NCI-H226 (cell line): Measurements from ENCODE around the gene ZNF429.
"Not testable (repeated sequence)": the region's sequence is repeated elsewhere in the genome, so short reads cannot be mapped to it uniquely, and the experiment has no call there.

Experiments used
- DNase-seq: peaks from one replicate; pipeline ENCODE4 v3.0.0-alpha.2; 2015

The ZNF429 gene

DNA sequence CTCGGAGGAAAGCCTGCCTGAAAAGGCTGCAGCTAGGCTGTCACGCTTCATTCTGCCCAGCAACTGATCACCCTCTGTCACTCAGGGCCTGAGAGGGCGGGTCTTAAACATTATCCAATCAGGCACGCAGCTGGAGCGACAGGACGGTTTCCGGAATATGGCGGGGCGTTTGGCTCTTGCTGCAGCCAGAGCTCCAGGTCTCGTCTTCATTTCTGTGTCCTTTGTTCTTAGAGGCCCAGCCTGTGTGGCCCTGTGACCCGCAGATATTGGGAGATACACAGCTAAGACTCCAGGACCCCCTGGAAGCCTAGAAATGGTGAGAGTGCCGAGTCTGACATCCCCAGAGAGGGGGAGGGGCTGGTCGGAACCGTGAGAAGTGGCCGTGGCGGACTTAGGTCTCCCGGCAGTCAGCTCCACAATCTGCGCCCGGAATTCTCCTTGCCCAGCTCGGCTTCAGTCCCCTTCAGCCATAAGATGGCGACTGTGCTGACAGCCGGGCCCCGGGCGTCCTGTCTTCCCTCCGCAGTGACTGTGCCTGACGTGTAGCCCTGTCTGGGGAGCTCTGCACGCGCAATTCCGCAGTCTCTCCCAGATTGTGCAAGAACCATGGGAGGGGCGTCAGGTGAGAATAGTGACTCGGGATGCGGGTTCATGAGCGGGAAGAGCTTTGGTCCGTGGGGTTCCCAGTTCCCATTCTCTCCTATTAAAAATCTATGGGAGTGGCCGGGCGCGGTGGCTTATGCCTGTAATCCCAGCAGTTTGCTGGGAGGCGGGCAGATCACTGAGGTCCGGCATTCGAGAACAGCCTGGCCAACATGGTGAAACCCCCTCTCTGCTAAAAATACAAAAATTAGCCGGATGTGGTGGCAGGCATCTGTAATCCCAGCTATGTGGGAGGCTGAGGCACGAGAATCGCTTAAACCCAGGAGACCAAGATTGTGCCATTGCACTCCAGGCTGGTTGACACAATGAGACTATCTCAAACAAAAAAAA is at the start of gene ZNF429:
ZNF429 (plus strand) TSS at position 144 of the 993 bp plus-strand sequence; CDS start at position 314, 170 bp downstream.
- DNase-seq, result peak; percentile 75

DNA sequence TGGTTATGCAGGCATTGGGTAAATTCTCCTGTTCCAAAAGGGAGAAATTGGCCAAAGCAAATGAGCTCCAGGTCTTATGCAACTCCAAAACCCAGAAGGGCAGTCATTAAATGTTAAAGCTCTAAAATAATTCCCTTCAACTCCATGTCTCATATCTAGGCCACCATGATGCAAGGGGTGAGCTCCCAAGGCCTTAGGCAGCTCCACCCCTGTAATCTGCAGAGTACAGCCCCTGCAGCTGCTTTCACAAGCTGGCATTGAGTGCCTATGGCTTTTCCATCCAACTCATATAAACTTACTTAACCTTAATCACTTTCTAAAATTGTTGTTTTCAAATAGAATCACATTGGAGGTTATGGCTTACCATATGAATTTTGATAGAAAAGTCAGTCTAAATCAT is 44.7 kb upstream of the ZNF429 start:
- no peak for DNase-seq

DNA sequence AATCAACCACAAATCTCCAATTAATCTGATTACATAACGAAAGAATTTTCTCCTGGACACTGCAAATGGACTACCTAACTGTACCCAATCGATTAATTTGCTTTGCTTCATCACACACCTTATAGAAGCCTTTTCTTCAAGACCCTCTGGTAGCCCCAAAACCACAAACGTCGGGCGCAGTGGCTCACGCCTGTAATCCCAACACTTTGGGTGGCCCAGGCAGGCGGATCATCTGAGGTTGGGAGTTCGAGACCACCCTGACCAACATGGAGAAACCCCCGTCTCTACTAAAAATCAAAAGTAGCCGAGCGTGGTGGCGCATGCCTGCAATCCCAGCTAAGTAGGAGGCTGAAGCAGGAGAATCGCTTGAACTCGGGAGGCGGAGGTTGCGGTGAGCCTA is 42.9 kb upstream of the ZNF429 start:
- no peak for DNase-seq

DNA sequence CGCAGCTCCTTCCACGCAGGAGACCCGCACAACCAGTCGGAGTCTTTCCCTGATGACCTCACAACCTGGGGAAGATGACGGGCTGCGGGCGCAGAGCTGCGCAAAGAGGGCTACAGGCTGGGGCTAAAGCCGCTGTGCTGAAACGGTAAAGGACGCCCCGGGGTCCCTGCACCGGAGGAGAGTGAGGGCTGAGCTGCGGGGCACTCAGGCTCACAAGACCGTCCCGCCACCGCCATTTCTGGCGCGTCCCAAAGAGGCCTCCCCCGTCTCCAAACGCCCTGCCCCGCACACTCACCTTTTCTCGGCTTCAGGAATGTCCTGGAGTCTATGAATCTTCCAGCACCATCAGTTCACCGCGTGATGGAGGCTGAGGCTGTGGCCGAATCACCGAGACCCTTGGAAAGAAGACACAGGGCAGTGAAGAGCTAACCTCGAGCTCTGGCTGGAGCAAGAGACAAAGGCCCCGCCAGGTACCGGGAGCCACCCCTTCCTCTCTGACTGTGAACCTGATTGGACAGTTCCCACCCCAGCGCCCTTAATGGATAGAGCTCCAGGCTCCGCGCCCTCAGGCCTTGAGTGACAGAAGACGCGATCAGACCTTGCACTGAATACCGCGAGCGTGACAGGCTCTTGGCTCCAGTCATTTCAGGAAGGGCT is 41.8 kb upstream of the ZNF429 start:
- no peak for DNase-seq

DNA sequence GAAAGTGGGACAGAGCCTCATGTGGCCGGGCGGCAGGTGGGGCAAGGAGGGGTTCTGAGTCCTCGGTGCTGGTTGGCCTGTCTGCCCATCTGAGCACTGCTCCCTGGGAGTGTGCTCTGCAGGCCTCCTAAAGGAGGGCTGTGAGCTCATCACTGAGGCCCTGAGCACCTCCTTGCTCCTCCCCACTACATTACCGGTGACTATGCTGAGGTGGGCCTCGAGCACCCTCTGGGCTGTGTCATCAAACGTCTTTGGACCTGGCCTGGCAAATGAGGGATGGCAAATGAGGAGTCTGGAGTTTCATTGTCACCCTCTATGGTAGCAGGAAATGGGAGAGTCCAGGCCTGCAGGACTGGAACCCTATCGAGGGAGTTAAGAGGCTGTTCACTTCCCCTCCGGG is 38.8 kb upstream of the ZNF429 start:
- no peak for DNase-seq

DNA sequence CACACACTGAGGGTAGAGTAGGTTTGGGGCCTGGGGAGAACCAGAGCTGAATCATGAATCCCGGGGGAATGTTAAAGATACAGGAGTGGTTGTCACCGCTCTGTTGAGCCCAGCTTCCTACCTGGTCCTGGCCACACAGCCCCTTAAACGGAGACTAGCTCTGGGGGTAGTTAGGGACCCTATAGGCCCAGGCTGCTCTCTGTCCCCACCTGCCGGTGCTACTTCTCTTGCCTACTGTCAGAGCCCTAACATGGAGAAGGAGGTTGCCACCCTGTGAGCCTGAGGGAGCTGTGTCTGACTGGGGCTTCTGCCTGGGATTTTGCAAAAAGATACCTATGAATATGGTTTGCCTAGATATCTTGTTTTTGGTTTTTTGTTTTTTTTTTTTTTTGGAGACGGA is 36.6 kb upstream of the ZNF429 start:
- DNase-seq, result no peak

DNA sequence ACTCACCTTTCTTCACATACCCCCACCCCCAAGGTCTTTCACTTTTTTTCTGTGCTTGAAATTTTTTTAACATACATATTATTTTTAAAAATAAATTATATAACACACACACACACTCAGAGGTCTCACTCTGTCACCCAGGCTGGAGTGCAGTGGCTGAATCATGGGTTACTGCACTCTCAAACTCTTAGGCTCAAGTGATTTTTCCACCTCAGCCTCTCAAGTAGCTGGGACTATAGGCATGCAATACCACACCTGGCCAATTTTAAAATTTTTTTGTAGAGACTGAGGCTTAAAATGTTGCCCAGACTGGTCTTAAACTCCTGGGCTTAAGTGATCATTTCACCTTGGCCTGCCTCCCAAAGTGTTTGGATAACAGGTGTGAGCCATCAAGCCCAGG is 32.9 kb upstream of the ZNF429 start:
- no peak for DNase-seq

DNA sequence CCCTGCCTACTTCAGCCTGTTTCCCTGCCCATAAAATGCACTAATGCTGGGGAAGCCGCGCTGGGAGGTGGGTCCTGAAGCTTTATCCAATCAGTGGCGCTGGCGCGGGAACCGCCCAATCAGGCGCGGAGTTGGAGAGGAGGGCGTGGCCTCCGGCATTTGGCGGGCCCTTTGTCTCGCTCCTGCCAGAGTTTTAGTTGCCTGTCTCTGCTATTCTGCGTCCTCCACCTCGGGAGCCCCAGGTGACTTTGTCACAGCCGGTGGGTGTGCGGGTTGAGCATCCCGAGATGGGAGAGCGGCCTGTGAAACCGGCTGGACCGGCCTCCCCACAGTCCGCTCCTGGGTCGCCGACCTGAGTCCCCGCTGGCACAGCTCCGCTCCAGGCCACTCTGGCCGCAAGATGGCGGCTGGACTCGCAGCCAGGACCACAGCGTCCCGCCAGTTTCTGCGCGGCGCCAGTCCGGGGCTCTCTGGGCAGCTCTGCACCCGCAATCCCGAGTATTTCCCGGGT is 30.7 kb upstream of the ZNF429 start:
- no peak for DNase-seq

DNA sequence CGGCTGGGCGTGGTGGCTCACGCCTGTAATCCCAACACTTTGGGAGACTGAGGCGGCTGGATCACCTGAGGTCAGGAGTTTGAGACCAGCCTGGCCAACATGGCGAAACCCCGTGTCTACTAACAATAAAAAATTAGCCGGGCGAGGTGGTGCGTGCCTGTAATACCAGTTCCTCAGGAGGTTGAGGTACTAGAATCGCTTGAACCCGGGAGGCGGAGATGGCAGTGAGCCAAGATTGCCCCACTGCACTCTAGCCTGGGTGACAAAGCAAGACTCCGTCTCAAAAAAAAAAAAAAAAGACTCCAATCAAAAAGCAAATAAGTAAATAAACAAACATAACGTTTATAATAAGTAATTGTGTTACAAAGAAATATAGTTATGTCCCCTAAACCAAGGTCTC is 23.0 kb upstream of the ZNF429 start:
- not testable (repeated sequence) for DNase-seq

DNA sequence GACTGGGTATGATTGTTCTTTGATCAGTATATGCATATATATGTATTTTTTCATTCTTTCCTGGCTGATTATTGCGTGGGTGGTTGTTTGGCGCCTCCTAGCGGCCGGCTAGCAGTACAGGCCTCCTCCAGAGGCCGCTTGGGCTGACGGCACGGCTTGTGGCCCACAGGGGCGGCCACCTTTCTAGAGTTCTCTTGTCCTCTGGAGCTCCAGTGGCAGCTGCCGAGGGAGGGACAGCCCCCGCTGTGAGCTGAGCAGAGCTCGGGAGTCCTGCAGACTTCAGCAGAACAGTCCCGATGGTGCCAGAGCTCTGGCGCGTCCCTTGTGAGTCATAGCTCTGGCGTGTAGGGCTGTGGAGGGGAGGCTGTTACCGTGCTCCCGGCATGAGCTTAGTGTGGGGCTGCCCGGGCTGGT is 22.5 kb upstream of the ZNF429 start:
- no peak for DNase-seq

DNA sequence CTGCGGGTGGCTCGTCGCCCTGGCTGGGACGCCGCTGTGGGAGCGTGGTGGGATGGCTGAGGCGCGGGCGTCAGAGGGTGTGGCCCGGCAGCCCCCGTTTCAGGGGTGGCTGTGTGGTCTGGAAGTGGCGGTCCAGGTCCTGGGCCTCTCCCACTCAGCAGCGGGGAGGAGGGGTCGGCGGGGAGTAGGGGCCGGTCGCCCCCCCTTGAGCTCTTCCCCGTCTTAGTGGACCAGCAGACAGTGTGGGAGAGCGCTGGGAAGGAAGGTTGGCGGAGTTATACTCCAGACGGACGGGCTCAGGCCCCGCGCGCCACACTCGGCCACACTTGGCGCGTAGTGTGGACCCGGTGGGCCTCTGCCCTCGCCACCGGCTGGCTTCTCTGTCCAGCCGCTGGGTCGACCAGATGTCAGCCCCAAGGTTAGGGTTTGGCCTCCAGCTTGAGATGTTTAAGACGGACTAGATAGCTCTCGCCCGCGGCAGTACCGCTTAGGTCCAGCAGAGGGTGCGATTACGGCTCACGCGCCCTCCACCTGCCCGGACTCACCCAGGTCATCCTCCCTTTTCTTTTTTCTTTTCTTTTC is 21.7 kb upstream of the ZNF429 start:
- no peak for DNase-seq

DNA sequence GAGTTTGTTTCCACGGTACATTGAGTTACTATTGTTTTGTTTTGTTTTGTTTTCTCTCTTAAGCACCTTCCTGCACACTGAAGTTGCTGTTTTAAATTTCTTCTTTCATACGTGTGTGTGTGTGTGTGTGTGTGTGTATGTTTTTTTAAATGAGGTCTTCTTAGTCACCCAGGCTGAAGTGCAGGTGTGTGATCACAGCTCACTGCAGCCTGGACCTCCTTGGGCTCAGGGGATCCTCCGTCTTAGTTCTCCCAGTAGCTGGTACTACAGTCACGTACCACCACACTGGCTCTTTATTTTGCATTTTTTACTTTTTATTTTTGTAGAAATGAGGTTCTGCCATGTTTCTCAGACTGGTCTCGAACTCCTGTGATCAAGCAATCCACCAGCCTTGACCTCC is 20.8 kb upstream of the ZNF429 start:
- DNase-seq, result no peak

DNA sequence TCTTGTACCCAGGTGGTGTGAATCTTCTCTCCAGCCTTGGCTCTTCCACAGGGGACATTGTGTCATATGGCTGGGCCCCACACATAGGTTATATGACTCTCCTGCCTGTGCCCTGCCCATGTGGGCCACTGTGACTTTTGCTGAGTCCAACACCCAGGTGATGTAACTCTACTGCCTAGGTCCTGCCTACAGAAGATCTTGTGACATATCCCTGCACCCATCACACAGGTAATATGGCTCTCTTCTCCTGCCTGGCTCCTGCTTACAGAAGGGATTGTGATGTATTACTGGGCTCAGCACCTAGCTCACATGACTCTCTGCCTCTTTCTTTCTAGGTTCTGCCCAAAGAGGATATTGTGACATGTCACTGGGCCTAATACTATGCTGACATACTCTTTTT is 19.5 kb upstream of the ZNF429 start:
- DNase-seq, result no peak

DNA sequence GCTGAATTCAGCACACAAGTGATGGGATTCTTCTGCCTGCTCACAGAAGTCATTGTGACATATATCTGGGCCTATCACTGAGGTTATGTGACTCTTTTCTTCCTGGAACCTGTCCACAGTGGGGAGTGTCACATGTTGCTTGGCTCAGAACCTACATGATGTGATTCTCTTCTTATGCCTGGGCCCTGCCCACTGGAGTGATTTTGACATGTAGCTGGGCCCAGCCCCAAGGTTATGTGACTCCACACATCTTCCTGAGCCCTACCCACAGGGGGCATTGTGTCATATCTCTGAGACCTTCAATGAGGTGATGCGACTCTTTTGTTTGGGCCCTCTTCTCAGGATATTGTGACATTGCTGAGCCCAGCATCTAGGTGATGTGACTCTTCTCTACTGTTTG is 17.4 kb upstream of the ZNF429 start:
- DNase-seq, result no peak

DNA sequence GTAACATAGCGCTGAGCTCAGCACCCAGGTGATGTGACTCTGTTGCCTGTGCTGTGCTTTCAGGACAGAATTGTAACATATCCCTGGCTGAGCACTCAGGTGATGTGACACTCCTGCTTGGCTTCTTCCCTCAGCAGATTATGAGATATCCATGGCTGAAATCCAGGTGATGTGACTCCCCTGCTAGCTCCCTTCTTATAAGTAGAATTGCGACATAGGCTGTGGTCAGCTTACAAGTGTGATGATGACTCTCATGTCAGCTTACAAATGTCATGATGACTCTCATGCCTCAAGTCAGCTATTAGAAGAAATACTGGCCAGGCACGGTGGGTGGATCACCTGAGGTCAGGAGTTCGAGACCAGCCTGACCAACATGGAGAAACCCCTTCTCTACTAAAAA is 14.3 kb upstream of the ZNF429 start:
- DNase-seq, result no peak

DNA sequence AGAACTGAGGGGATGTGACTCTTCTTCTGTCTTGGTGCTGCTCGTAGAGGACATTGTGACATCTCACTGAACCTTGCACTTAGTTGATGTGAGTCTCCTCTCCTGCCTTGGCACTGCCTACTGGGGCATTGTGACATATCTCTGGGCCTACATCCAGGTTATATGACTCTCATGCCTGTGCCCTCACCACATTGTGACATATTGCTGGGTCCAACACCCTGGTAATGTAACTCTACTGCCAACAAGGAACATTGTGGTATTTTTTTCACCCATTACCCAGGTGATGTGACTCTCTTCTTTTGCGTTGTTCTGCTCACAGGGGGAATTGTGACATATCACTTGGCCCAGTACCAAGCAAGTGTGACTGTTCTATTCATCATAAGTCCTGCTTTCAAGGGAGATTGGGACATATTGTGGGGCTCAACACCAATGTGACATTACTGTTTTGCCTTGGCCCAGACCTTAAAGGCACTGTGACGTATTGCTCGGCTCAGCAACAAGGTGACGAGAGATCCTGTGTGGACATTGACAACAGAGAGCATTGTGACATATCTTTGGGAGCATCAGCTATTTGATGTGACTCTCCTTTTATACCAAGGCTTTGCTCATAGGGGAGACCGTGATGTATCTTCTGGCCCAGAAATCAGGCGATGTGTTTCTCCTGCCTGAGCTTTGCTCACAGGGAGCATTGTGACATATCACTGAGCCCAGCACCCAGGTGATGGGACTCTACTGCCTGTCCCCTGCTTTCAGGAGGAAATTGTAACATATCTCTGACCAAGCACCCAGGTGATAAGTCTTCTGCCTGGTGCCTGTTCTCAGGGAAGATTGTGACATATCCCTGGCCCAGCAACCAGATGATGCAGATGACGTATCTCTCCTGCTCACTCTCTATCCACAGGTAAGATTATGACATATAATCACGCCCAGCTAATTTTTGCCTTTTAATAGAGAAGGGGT is 12.2 kb upstream of the ZNF429 start:
- no peak for DNase-seq

DNA sequence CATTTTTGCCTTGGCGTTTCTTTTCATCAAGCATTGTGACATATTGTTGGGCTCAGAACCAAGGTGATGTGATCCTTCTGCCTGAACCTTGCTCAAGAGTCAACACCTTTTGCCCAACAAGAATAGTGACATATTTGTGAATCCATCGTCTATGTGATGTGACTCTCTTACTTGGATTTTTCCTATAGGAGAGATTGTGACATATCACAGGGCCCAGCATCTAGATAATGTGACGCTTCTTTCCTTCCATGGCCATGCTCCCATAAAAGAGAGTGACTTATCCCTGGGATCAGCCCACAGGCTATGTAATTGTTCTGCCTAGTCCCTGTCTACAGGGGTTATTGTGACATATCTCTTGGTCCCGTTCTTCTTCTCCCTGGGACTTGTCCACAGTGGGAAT is 8.5 kb upstream of the ZNF429 start:
- DNase-seq, result no peak

DNA sequence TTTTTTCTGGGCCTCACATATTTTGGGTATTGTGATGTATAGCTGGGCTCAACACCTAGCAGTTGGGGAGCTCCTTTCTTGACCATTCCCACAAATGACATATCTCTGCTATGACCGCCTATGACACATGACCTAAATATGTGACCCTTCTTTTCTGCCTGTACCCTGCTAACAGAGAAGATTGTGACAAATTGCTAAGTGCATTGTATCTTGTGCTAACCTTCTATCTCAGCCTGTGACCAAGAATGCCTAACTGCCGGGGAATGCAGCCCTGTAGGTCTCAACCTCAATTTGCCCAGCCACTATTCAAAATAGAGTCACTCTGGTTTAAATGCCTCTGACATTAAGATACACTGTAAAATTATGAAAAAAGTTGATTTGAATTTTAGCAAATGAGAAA is 6.8 kb upstream of the ZNF429 start:
- no peak for DNase-seq

DNA sequence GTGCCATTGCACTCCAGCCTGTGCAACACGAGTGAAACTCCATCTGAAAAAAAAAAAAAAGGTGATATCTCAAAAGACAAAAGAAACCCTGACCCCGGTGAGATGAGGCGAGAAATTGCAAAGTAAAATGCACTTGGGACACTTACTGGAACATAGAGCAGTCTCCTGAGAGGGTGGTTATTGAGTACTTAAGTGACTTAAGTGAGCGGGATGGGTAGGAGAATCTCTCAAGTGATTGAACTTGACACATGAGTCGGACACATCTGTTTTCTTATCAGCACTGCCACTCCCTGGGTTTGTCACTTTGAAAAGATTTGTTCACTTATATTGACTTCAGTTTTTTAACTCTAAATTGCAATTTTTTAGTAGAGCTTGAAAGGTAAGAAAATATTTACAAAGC is 2.8 kb downstream of the ZNF429 start:
- no peak for DNase-seq

DNA sequence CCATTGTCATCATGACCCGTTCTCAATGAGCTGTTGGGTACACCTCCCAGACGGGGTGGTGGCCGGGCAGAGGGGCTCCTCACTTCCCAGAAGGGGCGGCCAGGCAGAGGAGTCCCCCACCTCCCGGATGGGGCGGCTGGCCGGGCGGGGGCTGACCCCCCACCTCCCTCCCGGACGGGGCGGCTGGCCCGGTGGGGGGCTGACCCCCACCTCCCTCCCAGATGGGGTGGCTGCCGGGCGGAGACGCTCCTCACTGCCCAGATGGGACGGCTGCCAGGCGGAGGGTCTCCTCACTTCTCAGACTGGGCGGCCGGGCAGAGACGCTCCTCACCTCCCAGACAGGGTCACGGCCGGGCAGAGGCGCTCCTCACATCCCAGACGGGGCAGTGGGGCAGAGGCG is 5.7 kb downstream of the ZNF429 start:
- not testable (repeated sequence) for DNase-seq

DNA sequence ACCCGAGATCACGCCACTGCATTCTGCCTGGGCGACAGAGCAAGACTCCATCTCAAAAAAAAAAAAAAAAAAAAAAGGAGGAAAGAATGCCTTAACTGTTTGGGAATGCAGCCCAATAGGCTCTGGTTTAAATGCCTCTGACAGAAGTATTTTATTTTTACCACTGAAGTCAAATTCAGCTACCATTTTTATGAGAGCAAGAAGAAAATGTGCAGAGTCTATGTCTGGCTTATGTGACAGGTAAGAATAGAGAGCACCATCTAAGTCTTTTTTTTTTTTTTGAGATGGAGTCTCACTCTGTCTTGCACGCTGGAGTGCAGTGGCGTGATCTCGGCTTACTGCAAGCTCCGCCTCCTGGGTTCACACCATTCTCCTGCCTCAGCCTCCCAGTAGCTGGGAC is 7.2 kb downstream of the ZNF429 start:
- not testable (repeated sequence) for DNase-seq

DNA sequence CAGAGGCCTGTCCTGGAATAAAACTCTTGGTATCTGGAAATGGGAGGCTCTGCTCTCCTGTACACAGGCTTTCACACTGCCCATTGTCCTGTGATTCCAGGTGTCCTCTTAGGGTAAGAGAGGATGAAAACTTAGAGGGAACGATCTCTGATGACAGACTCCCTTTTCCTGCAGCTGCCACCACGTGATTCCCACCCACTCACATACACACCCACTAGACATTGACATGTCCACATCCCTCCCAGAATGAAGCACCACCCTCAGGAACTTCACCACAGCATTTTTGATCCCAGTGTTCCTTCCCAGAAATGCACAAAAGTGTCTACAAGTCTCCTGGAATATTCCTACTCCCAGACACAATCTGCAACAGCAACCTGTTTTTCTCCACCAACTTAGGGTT is 8.2 kb downstream of the ZNF429 start:
- no peak for DNase-seq
